H9 (cell line): Measurements from ENCODE around the gene CLTCL1. TPM values are rescaled to one million over a fixed set of nuclear protein-coding genes. Genes with fewer than 3 reads are reported as not detected.

ENCODE experiments used
- DNase-seq: peaks from one replicate; pipeline ENCODE4 v3.0.0-alpha.2; 2017
- H2AFZ ChIP-seq: one replicate; pipeline ENCODE4 v1.6.1; 2013; ENCODE audit warnings: mild to moderate bottlenecking, low read length, control low read depth, moderate library complexity
- H2AK5ac ChIP-seq: 2 replicates; pipeline ENCODE4 v1.6.1; 2013; ENCODE audit warnings: low read length, control low read depth, mixed read lengths; ENCODE audit not compliant: insufficient read length
- H2BK120ac ChIP-seq: one replicate; pipeline ENCODE4 v1.6.1; 2013; ENCODE audit warnings: low read depth, mild to moderate bottlenecking, low read length, control low read depth, inconsistent platforms; ENCODE audit not compliant: poor library complexity, severe bottlenecking
- H2BK12ac ChIP-seq: 2 replicates; pipeline ENCODE4 v1.6.1; 2013; ENCODE audit warnings: low read length, control low read depth, mixed read lengths, low read depth; ENCODE audit not compliant: insufficient read length
- H2BK15ac ChIP-seq: 2 replicates; pipeline ENCODE4 v1.6.1; 2013; ENCODE audit warnings: low read depth, low read length, control low read depth
- H2BK20ac ChIP-seq: one replicate; pipeline ENCODE4 v1.6.1; 2013; ENCODE audit warnings: low read depth, mild to moderate bottlenecking, low read length, control low read depth, inconsistent platforms; ENCODE audit not compliant: poor library complexity, severe bottlenecking
- H2BK5ac ChIP-seq: 2 replicates; pipeline ENCODE4 v1.6.1; 2013; ENCODE audit warnings: low read length, control low read depth, mixed read lengths; ENCODE audit not compliant: insufficient read length
- H3K14ac ChIP-seq: 2 replicates; pipeline ENCODE4 v1.6.1; 2013; ENCODE audit warnings: low read length, control low read depth; ENCODE audit not compliant: insufficient read depth
- H3K18ac ChIP-seq: 2 replicates; pipeline ENCODE4 v1.6.1; 2013; ENCODE audit warnings: low read depth, mild to moderate bottlenecking, mixed read lengths, low read length, control low read depth; ENCODE audit not compliant: insufficient read length
- H3K23ac ChIP-seq: 2 replicates; pipeline ENCODE4 v1.6.1; 2013; ENCODE audit warnings: low read length, control low read depth, mixed read lengths, low read depth; ENCODE audit not compliant: insufficient read length
- H3K23me2 ChIP-seq: 2 replicates; pipeline ENCODE4 v1.6.1; 2013; ENCODE audit warnings: low read depth, mild to moderate bottlenecking, mixed read lengths, low read length, control low read depth; ENCODE audit not compliant: insufficient read length, poor library complexity, severe bottlenecking
- H3K27ac ChIP-seq: 2 replicates; pipeline ENCODE4 v1.5.1; 2013; ENCODE audit warnings: low read length, control low read depth, mixed read lengths, low read depth; ENCODE audit not compliant: insufficient read length
- H3K27me3 ChIP-seq: 2 replicates; pipeline ENCODE4 v1.6.1; 2013; ENCODE audit warnings: low read length, control low read depth, inconsistent platforms; ENCODE audit not compliant: insufficient read depth
- H3K4ac ChIP-seq: 2 replicates; pipeline ENCODE4 v1.6.1; 2013; ENCODE audit warnings: low read depth, mild to moderate bottlenecking, control low read depth, inconsistent platforms, low read length, moderate library complexity
- H3K4me1 ChIP-seq: 2 replicates; pipeline ENCODE4 v1.6.1; 2013; ENCODE audit warnings: low read length, control low read depth, inconsistent platforms; ENCODE audit not compliant: insufficient read depth
- H3K4me2 ChIP-seq: 2 replicates; pipeline ENCODE4 v1.6.1; 2013; ENCODE audit warnings: low read length, control low read depth, mixed read lengths; ENCODE audit not compliant: insufficient read length, insufficient read depth
- H3K56ac ChIP-seq: 2 replicates; pipeline ENCODE4 v1.6.1; 2013; ENCODE audit warnings: low read depth, mild to moderate bottlenecking, mixed read lengths, low read length, control low read depth; ENCODE audit not compliant: insufficient read length
- H3K79me1 ChIP-seq: 2 replicates; pipeline ENCODE4 v1.6.1; 2013; ENCODE audit warnings: low read depth, mild to moderate bottlenecking, moderate library complexity, low read length, control low read depth, inconsistent platforms; ENCODE audit not compliant: insufficient read depth, poor library complexity, severe bottlenecking
- H3K79me2 ChIP-seq: 2 replicates; pipeline ENCODE4 v1.6.1; 2013; ENCODE audit warnings: low read length, control low read depth, inconsistent platforms; ENCODE audit not compliant: insufficient read depth
- H3K9ac ChIP-seq: 2 replicates; pipeline ENCODE4 v1.6.1; 2013; ENCODE audit warnings: low read length, control low read depth, mixed read lengths; ENCODE audit not compliant: insufficient read length; ENCODE audit errors: extremely low read depth
- H3K9me3 ChIP-seq: one replicate; pipeline ENCODE4 v1.6.1; 2013; ENCODE audit warnings: low read depth, low read length, inconsistent platforms; ENCODE audit not compliant: control insufficient read depth
- H3T11ph ChIP-seq: one replicate; pipeline ENCODE4 v1.6.1; 2013; ENCODE audit warnings: mild to moderate bottlenecking, low read length, control low read depth, inconsistent platforms
- H4K20me1 ChIP-seq: one replicate; pipeline ENCODE4 v1.6.1; 2013; ENCODE audit not compliant: control insufficient read depth, insufficient read length, insufficient read depth
- H4K5ac ChIP-seq: 2 replicates; pipeline ENCODE4 v1.6.1; 2013; ENCODE audit warnings: low read depth, mild to moderate bottlenecking, mixed read lengths, low read length, control low read depth; ENCODE audit not compliant: insufficient read length
- H4K8ac ChIP-seq: replicated peaks from 2 replicates; pipeline ENCODE4 v1.6.1; 2013; ENCODE audit warnings: low read length, control low read depth, mixed read lengths, low read depth; ENCODE audit not compliant: insufficient read length
- H4K91ac ChIP-seq: 2 replicates; pipeline ENCODE4 v1.6.1; 2013; ENCODE audit warnings: low read depth, mild to moderate bottlenecking, moderate library complexity, mixed read lengths, low read length, control low read depth; ENCODE audit not compliant: insufficient read length
- H3K27ac Mint-ChIP-seq, 3 experiments: 2 replicates in 2 of 3; 3 replicates in 1 of 3; pipeline ENCODE4 v1.8.0; 2020 to 2021; ENCODE audit warnings: mixed read lengths in 3 of 3, mild to moderate bottlenecking in 1 of 3, moderate library complexity in 1 of 3
- H3K27me3 Mint-ChIP-seq: 2 replicates; pipeline ENCODE4 v1.8.0; 2021; ENCODE audit warnings: low read depth, mild to moderate bottlenecking, moderate library complexity, mixed read lengths
- H3K36me3 Mint-ChIP-seq, 3 experiments: 2 replicates in 2 of 3; 3 replicates in 1 of 3; pipeline ENCODE4 v1.8.0; 2020 to 2021; ENCODE audit warnings: low read depth in 3 of 3, mixed read lengths in 3 of 3; ENCODE audit not compliant: insufficient read depth in 1 of 3
- H3K4me1 Mint-ChIP-seq, 2 experiments: 2 replicates each; pipeline ENCODE4 v1.8.0; 2020; ENCODE audit warnings: mixed read lengths in 2 of 2
- H3K4me3 Mint-ChIP-seq, 2 experiments: 2 replicates in 1 of 2; 3 replicates in 1 of 2; pipeline ENCODE4 v1.8.0; 2020 to 2021; ENCODE audit warnings: mild to moderate bottlenecking in 2 of 2, mixed read lengths in 2 of 2, moderate library complexity in 1 of 2
- H3K9me3 Mint-ChIP-seq, 2 experiments: 2 replicates in 1 of 2; 3 replicates in 1 of 2; pipeline ENCODE4 v1.8.0; 2020; ENCODE audit warnings: mild to moderate bottlenecking in 2 of 2, mixed read lengths in 2 of 2, moderate library complexity in 1 of 2
- CTCF ChIP-seq: fragments of 200-600 bp; sonication (generic); conservative IDR thresholded peaks from 3 replicates; pipeline ENCODE4 v1.8.0; 2021; ENCODE audit warnings: antibody characterized with exemption, mild to moderate bottlenecking
- WGBS: extraction: QIAGEN DNeasy Blood & Tissue Kit; methylation state at CpG from one replicate; pipeline ENCODE4 v1.1.7; 2013; ENCODE audit warnings: missing lambda C conversion rate, low lambda C conversion rate, mixed read lengths; ENCODE audit not compliant: insufficient read length; ENCODE audit errors: extremely low coverage; 5-methylcytosine and 5-hydroxymethylcytosine counted together
- total RNA-seq: library from RNA; stranded (reverse); gene quantifications from 2 replicates; pipeline ENCODE4 v1.2.1, GENCODE V29; 2021

The CLTCL1 gene
- total RNA-seq, 1 experiment from 2014 or later = 11.1 TPM

GRCh38 chr22:19187716-19188563, 103.6 kb downstream of the CLTCL1 start:
- Histone ChIP-seq H4K8ac (no peak overlapping the region), H4K91ac (no peak overlapping the region), H3K79me1 (no peaks in the 10 kb centered on the region), H2AK5ac (no peak overlapping the region), H3K4ac (no peak overlapping the region), H2BK15ac (no peak overlapping the region), H3K9me3 (no peaks in the 10 kb centered on the region), H3K9ac (no peak overlapping the region), H2BK20ac (no peak overlapping the region), H3K4me2 (no peak overlapping the region), H3K23ac (no peak overlapping the region), H3K27me3 (no peaks in the 10 kb centered on the region), H3K27ac (no peak overlapping the region), H3K4me1 (no peaks in the 10 kb centered on the region), H2BK5ac (no peak overlapping the region), H2BK120ac (no peak overlapping the region), H4K5ac (no peak overlapping the region), H4K20me1 (no peaks in the 10 kb centered on the region), H3K18ac (no peak overlapping the region), H3K56ac (no peak overlapping the region), H3K23me2 (no peaks in the 10 kb centered on the region), H2BK12ac (no peak overlapping the region), H2AFZ (no peak overlapping the region), H3K14ac (no peak overlapping the region), H3K79me2 (no peaks in the 10 kb centered on the region), H3T11ph (no peak overlapping the region)
- H3K4me3 Mint-ChIP-seq = no peak overlapping the region
- H3K36me3 Mint-ChIP-seq = peaks cover 3 to 19% (median 13%) of the 10 kb centered on the region in 3 experiments; a peak in 6 of 7 replicates
- H3K27me3 Mint-ChIP-seq = no peaks in the 10 kb centered on the region
- TF ChIP-seq CTCF = no peak
- H3K27ac Mint-ChIP-seq = no peak overlapping the region
- H3K4me1 Mint-ChIP-seq = 0 out of 4 replicates have a peak, but pooled peaks cover 0 to under 1% of the 10 kb centered on the region in 2 experiments
- H3K9me3 Mint-ChIP-seq = no peaks in the 10 kb centered on the region
- no peak for DNase-seq
- WGBS = no CpG with 5 or more reads among the region's 6 CpGs
